ENCODE data around the gene PAX9.

Gene PAX9

GRCh38 chr14:36654794-36655381 lies 6.8 kb upstream of the PAX9 start:
- no peak for DNase-seq
- in situ Hi-C loops (cut with MboI; ENCODE audit: low pct_unique_long_range_greater_than_20kb, low sequenced_read_pairs), result no loop called here

- in situ Hi-C loops (cut with MboI; ENCODE audit: low pct_unique_long_range_greater_than_20kb, low sequenced_read_pairs), result no loop called here
- no peak for DNase-seq
Measured at GRCh38 chr14:36655571-36655962, 6.1 kb upstream of the PAX9 start.

DNA sequence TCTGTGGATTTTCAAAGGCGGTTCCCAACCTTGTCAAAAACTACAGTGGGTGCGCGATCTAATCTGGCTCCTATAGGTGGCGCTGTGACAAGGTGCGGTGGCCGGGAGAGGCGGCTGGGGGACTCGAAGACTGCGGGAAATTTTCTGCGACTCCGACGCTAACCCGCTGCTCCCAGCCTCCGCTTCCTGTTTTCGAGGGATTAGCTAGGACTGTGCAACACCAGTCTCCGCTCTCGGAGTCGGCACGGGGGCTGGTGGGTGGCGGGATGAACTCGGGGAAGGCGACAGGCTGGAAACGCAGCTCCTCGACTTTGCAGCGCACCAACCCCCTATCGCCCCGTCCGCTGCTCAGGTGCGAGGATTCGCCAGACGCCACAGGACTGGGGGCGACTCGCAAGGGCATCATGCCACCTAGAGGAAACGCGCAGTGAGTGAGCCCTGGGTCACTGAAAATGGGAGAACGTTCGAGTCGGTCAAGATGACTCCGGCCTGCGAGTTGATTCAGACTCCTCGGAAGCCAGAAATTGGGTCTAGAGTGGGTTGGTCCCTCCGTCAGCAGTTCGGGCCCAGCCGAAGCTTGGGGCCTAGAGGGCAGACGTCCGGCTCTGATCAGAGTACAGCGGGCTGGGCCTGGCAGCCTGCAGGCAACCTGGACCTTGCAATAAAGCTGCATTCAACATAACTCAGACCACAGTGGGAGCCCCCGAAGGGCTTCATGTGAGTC lies 5.5 kb upstream of the PAX9 start:
- no peak for DNase-seq
- in situ Hi-C loops (cut with MboI; ENCODE audit: low pct_unique_long_range_greater_than_20kb, low sequenced_read_pairs), result no loop called here

DNA sequence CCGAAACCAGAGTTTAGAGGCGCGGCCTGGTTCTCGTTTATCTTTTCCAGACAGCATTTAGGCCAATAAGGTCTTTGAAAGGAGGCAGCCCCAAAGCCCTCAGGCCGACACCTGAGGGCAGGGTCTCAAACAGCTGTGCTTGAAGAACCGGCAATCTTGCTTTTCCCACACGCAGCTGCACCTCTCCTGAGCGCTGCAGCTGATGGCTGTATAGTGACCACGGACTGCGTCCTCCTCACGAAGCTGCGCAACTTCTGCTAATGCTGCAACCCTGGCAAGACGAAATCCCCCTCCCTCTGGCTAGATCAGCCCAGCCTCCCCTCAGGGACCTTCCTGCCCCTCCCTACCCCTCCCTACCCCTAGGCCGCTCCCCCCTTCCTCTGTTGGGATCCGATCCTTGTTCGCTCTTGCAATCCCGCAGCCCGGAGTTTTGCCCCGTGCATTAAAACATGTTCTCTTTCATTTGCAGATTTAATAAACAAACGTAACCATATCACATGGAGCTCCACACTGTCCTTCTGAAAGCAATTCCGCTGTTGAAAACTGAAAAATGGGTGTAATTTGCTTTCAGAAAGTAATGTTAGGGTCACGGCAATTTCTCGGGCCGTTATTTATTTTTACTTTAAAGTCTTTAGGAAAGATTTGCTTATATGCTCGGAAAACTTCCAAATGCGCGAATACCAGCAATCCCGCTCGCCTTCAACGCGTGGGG lies 4.8 kb upstream of the PAX9 start:
- no peak for DNase-seq
- in situ Hi-C loops (cut with MboI; ENCODE audit: low pct_unique_long_range_greater_than_20kb, low sequenced_read_pairs), result no loop called here

DNA sequence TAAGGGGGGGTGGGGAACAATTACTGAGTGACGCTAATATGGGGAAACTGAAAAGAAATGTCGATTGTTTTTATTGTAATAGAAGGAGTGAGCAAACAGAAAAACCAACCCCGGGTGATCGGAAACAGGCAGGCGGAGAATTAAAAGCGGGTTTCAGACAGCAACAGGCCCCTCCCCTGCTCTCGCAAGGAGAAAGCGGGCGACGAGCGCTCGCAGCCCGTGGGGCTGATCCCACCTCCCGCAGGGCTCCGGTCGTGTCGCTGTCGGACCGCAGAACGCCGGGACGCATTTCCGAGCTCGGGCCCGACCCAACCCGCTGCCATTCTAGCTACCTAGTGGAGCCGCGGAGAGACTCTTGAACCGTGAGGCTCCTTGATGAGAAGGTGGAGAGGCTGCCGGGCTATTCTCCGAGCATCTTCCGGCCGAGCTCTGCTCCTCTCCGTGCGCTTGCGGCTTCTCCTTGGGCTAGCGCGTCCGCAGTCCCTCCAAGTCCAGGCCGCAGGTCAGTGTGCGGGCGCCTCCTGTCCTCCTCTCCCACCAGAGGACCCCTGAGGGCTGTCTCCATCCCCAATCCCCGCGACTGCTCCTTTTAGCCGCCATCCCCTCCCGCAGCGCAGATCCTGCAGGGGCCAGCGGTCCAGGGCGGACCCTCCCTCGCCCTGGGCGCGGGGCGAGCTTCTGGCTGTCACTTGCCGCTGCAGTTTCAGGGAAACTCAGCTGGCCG lies 4.1 kb upstream of the PAX9 start:
- DNase-seq, result no peak
- in situ Hi-C loops (cut with MboI; ENCODE audit: low pct_unique_long_range_greater_than_20kb, low sequenced_read_pairs), result no loop called here

- in situ Hi-C loops (cut with MboI; ENCODE audit: low pct_unique_long_range_greater_than_20kb, low sequenced_read_pairs), result no loop called here
- DNase-seq, result no peak
Measured at GRCh38 chr14:36658123-36659009, 3.3 kb upstream of the PAX9 start.

DNA sequence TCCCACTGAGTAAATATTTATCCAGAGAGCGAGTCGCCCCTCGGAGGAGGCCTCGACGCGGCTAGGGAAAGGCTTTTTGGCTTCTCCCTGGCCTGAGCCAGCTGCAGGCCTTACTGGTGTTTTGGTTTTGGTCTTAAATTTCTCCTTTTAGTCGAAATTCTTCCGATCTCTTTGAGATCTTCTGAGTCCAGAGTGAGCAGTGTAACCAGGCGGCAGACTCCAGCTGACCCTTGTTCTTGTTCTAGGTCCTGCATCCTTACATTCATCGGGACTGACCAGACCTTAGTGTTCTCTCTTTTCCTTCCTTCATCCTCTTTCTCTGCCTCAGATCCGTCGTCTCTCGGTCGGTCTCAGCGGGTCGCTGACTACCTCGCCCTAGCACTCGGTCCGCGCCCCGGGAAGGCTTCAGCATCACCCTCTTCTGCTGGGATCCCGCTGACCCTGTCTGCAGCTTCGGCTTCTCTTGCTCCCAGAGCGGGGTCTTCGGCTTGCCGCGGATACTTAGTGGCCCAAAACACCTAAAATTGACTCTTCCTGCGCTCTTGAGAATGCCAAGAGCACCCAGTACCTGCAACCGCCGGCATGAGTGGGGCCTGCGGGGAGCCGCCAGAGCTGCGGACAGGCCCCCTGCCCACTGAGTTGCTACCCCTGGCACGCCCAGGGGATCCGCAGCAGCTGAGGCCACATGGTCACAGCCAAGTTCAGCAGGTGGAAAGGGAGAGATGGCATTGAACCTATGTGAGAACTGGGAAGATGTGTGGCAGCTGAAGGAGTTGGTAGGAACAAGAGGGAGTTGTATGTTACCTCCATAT lies 2.4 kb upstream of the PAX9 start:
- DNase-seq, result no peak
- in situ Hi-C loops (cut with MboI; ENCODE audit: low pct_unique_long_range_greater_than_20kb, low sequenced_read_pairs), result no loop called here

GRCh38 chr14:36659822-36660735 lies 1.6 kb upstream of the PAX9 start:
- DNase-seq, result no peak
- in situ Hi-C loops (cut with MboI; ENCODE audit: low pct_unique_long_range_greater_than_20kb, low sequenced_read_pairs), result no loop called here

GRCh38 chr14:36660736-36661505 lies 739 bp upstream of the PAX9 start:
- no peak for DNase-seq
- in situ Hi-C loops (cut with MboI; ENCODE audit: low pct_unique_long_range_greater_than_20kb, low sequenced_read_pairs), result no loop called here

DNA sequence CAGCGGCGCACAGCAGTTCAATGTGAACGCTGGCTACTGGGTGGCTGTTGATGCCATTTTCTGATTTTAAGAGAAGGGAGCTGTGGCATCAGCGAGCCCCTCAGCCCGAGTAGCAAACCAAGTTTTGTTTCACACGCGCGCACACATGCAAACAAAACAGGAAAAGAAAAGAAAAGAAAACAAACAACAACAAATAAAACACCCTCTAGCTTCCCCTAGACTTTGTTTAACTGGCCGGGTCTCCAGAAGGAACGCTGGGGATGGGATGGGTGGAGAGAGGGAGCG lies 540 bp downstream of the PAX9 start:
- no peak for DNase-seq
- in situ Hi-C loops (cut with MboI; ENCODE audit: low pct_unique_long_range_greater_than_20kb, low sequenced_read_pairs), result no loop called here

- in situ Hi-C loops (cut with MboI; ENCODE audit: low pct_unique_long_range_greater_than_20kb, low sequenced_read_pairs), result no loop called here
- no peak for DNase-seq
Measured at GRCh38 chr14:36662543-36663403, 1.1 kb downstream of the PAX9 start.

DNA sequence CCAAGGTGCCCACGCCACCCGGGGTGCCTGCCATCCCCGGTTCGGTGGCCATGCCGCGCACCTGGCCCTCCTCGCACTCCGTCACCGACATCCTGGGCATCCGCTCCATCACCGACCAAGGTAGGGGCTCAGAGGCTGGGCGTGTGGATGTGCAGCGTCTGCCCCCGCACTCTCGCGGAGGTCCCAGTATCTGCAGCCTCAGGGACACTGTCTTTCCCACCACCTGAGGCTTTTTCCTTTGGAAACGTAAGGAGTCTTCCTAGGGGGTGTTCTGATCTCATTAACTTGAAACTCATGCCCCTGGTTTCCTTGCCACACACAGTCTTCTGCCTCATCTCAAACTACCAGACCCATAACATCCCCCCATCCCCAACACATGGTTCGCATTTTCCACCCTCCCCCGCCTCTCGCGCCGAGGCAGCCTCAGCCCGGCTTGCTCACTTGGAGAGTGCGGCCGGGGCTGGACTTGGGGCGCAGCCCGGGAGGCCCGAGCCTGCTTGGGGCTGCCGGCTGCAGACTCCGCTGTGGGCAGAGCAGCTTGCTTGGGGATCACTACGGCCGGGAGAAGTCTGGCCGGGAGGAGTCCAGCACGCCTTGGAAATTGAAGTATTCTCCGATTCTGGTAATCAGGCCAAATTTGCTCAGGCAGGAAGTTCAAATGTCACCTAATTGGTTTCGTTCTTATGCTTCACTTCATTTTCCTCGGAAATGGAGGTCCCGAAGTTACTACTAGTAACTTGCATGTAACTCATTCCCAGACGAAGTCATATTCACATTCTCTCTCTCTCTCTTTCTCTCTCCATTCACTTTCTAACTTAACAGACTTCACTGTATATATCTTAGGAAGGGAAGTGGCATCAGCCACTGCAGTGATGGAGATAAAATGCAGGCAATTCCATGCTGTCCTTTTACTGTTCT lies 2.0 kb downstream of the PAX9 start:
- peak; percentile 43 for DNase-seq
- in situ Hi-C loops (cut with MboI; ENCODE audit: low pct_unique_long_range_greater_than_20kb, low sequenced_read_pairs), result no loop called here

DNA sequence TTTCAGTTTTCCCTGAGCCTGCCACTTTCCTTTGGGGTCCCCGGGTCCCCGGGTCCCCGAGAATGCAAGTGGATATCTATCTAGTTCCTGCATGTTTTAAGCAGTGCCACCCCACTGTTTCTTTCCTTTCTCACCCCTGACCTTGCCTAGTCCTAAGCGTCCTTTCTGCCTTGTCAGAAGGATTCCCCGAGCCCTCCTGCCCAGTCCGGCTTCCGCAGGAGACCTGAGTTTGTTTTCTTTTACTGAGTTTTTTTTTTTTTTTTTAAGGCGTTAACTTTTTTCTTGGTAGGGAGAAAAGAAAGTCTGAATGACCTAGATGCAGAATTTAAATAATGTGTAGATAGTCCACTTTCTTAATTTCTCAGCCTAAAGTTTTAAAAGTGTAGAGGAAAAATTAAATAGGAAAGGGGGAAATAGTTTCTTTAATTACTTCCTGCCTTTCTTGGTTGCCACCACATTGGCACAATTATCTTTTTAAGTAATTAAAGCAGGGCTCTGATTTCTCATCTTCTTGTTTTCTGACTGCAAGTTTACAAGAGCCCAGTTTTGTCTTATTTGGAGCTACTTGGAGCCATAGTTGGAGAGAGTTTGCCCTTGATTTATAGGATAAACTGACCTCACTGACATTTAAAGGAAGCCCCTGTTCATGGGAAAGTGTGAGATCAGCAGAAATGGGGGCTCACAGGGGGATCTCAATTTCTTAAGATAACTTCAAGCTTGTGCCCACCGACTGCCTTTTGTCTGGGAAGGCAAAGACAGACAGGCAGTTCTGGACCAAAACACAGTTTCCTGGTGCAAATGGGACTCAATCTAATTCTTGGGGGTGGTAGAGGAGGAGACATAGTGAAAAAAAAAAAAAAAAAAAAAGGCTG lies 2.9 kb downstream of the PAX9 start:
- in situ Hi-C loops (cut with MboI; ENCODE audit: low pct_unique_long_range_greater_than_20kb, low sequenced_read_pairs), result no loop called here

DNA sequence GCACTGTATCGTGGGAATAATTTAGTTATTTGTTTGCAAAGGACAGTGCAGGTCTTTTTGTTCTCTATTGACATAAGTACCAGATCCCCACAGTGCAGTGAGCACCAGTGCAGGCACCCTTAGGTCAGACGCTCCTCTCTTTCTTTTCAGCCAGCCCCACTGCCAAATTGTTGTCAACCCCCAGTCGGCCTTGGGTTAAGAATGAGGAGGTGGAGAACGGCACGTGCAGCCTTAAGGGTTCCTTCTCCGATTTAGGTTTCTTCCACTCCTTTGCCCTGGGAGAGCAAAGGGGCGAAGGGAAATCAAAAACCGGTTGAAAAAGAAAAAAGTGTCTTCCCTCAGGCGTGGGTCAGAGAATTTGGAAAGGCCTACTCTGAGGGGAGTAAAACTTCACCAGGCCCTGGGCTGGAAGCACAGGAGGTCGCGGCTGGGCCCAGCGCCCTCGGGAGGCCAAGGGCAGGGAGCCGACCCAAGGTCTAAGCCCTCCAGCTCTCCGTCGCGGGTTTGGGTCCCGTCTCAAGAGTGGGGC lies 4.3 kb downstream of the PAX9 start:
- DNase-seq, result no peak
- in situ Hi-C loops (cut with MboI; ENCODE audit: low pct_unique_long_range_greater_than_20kb, low sequenced_read_pairs), result no loop called here

More for the DNA sequence above, 2.9 kb downstream of the PAX9 start:
- no peak for DNase-seq
